HG02938 (cell line): ENCODE results near the gene ZDHHC5.

ENCODE experiments used
- ATAC-seq: cut with Tn5 transposase; IDR thresholded peaks from one replicate; pipeline ENCODE4 v1.9.1; 2021; ENCODE audit warnings: mild to moderate bottlenecking, moderate library complexity; ENCODE audit not compliant: unreplicated experiment

The ZDHHC5 gene

GRCh38 chr11:57667736-57668433 is at the start of gene ZDHHC5:
ZDHHC5 (plus strand) TSS chr11:57668114; CDS start chr11:57673091, 4,977 bp downstream.
- peak; percentile 83 for ATAC-seq

GRCh38 chr11:57618438-57618837 is 49.5 kb upstream of the ZDHHC5 start:
- ATAC-seq: no peak

GRCh38 chr11:57619331-57619730 is 48.6 kb upstream of the ZDHHC5 start:
- ATAC-seq: no peak

GRCh38 chr11:57620467-57620866 is 47.4 kb upstream of the ZDHHC5 start:
- ATAC-seq: no peak

- no peak for ATAC-seq
Observed at GRCh38 chr11:57622263-57622662, 45.7 kb upstream of the ZDHHC5 start.

- ATAC-seq: no peak
Observed at GRCh38 chr11:57624864-57625263, 43.0 kb upstream of the ZDHHC5 start.

- no peak for ATAC-seq
Observed at GRCh38 chr11:57626895-57627294, 41.0 kb upstream of the ZDHHC5 start.

- ATAC-seq: no peak
Observed at GRCh38 chr11:57630171-57630570, 37.7 kb upstream of the ZDHHC5 start.

- no peak for ATAC-seq
Observed at GRCh38 chr11:57632116-57632515, 35.8 kb upstream of the ZDHHC5 start.

- ATAC-seq: no peak
Observed at GRCh38 chr11:57633394-57634070, 34.4 kb upstream of the ZDHHC5 start.

GRCh38 chr11:57634311-57634710 is 33.6 kb upstream of the ZDHHC5 start:
- no peak for ATAC-seq

- no peak for ATAC-seq
Observed at GRCh38 chr11:57635246-57635645, 32.7 kb upstream of the ZDHHC5 start.

- ATAC-seq: no peak
Observed at GRCh38 chr11:57637626-57638004, 30.3 kb upstream of the ZDHHC5 start.

- ATAC-seq: no peak
Observed at GRCh38 chr11:57638005-57638781, 29.7 kb upstream of the ZDHHC5 start.

- ATAC-seq: no peak
Observed at GRCh38 chr11:57638811-57639320, 29.0 kb upstream of the ZDHHC5 start.

- no peak for ATAC-seq
Observed at GRCh38 chr11:57639321-57640067, 28.4 kb upstream of the ZDHHC5 start.

- no peak for ATAC-seq
Observed at GRCh38 chr11:57640068-57640800, 27.7 kb upstream of the ZDHHC5 start.

- no peak for ATAC-seq
Observed at GRCh38 chr11:57641011-57641807, 26.7 kb upstream of the ZDHHC5 start.

GRCh38 chr11:57643802-57644201 is 24.1 kb upstream of the ZDHHC5 start:
- ATAC-seq: no peak
